MCF 10A (cell line): ENCODE results near the gene SLC6A12. TPM values are rescaled to one million over a fixed set of nuclear protein-coding genes. Genes with fewer than 3 reads are reported as not detected.

ENCODE experiments used
- Bru-seq: library from RNA; stranded (reverse); fragments of 400-500 nt; gene quantifications from one replicate; lab custom pipeline; 2021; lab: Mats Ljungman, UMichigan
- BruChase-seq, 2 experiments: library from RNA; stranded (reverse); fragments of 400-500 nt; gene quantifications; one replicate each; lab custom pipeline; 2021; lab: Mats Ljungman, UMichigan
- BruUV-seq: library from RNA; stranded (reverse); fragments of 400-500 nt; replicated peaks from 2 replicates; lab custom pipeline; 2021; lab: Mats Ljungman, UMichigan
- CTCF ChIA-PET: fragments of 300-600 bp; sonication (Branson Sonifier 250); formaldehyde crosslinking; extraction: SDS; loops from one replicate; lab custom pipeline; 2021; ENCODE audit warnings: antibody characterized with exemption, inconsistent platforms; lab: Yijun Ruan, JAX
- POLR2A ChIA-PET: fragments of 300-600, 350-650 bp; sonication (Branson Sonifier 250); formaldehyde crosslinking; extraction: SDS; loops from one replicate; lab custom pipeline; 2020; ENCODE audit warnings: antibody characterized with exemption, inconsistent platforms; lab: Yijun Ruan, JAX
- DNase-seq: peaks from one replicate; pipeline ENCODE4 v3.0.0-alpha.2; 2018; ENCODE audit not compliant: unreplicated experiment
- H3K27ac Mint-ChIP-seq: one replicate; pipeline ENCODE4 v1.8.0; 2022; ENCODE audit warnings: mild to moderate bottlenecking, low read depth, mixed read lengths; ENCODE audit not compliant: unreplicated experiment
- H3K27me3 Mint-ChIP-seq: one replicate; pipeline ENCODE4 v1.8.0; 2022; ENCODE audit warnings: mixed read lengths; ENCODE audit not compliant: insufficient read depth, unreplicated experiment
- H3K36me3 Mint-ChIP-seq: one replicate; pipeline ENCODE4 v1.8.0; 2022; ENCODE audit warnings: mild to moderate bottlenecking, moderate library complexity, mixed read lengths; ENCODE audit not compliant: insufficient read depth, unreplicated experiment
- H3K4me1 Mint-ChIP-seq: one replicate; pipeline ENCODE4 v1.8.0; 2022; ENCODE audit warnings: mixed read lengths; ENCODE audit not compliant: insufficient read depth, unreplicated experiment
- H3K4me3 Mint-ChIP-seq: one replicate; pipeline ENCODE4 v1.8.0; 2022; ENCODE audit warnings: mild to moderate bottlenecking, moderate library complexity, mixed read lengths; ENCODE audit not compliant: unreplicated experiment
- H3K9me3 Mint-ChIP-seq: one replicate; pipeline ENCODE4 v1.8.0; 2022; ENCODE audit warnings: mixed read lengths; ENCODE audit not compliant: unreplicated experiment
- CTCF ChIP-seq: fragments of 200-600 bp; IDR thresholded peaks from one replicate; pipeline ENCODE4 v1.8.0; 2022; ENCODE audit warnings: antibody characterized with exemption, mild to moderate bottlenecking; ENCODE audit not compliant: unreplicated experiment
- intact Hi-C: fragments of 100-400 bp; cut with micrococcal nuclease; formaldehyde crosslinking; loops from 2 replicates; pipeline ENCODE4 v1.14.1; 2022
- long read RNA-seq: library from polyadenylated mRNA; stranded (forward); transcript quantifications from one replicate; pipeline ENCODE4 v2.0.0, GENCODE V29; 2022
- total RNA-seq: library from RNA; stranded (reverse); gene quantifications from 2 replicates; pipeline ENCODE4 v1.2.3, GENCODE V29; 2022

SLC6A12 gene
- total RNA-seq (not detected in 2 replicates), Bru-seq, nascent RNA (percentile 14 among the genes with signal in this experiment), BruChase-seq, experiment 1, labeled RNA remaining after a 6-hour chase (percentile 50 among the genes with signal in this experiment), BruChase-seq, experiment 2, labeled RNA remaining after a 2-hour chase (percentile 21 among the genes with signal in this experiment)
- long read RNA-seq, result 0 reads

- H3K36me3 Mint-ChIP-seq, result no peaks in the 10 kb centered on the region
- peak; percentile 13 for DNase-seq
- BruUV-seq, result no TSS peak
- intact Hi-C loops, result no loop called here
- peaks cover 57% of the 10 kb centered on the region for H3K27me3 Mint-ChIP-seq
- no peak for TF ChIP-seq CTCF
- H3K9me3 Mint-ChIP-seq, result peaks cover 7% of the 10 kb centered on the region
- POLR2A ChIA-PET, result no interaction called here
- H3K4me1 Mint-ChIP-seq, result peaks cover 6% of the 10 kb centered on the region
- peak within 1 kb of the TSS; percentile 11 for H3K27ac Mint-ChIP-seq
- no peak within 1 kb of the TSS for H3K4me3 Mint-ChIP-seq
- CTCF ChIA-PET, result interaction anchor here (0.6 kb wide), 1 partner anchor 57 kb away, joined by 3 read pairs; no protein-coding TSS in a partner anchor
Observed at GRCh38 chr12:214003-214741, at the start of gene SLC6A12. SLC6A12 (minus strand) TSS chr12:214157; CDS start chr12:209986, 4,171 bp downstream.

DNA sequence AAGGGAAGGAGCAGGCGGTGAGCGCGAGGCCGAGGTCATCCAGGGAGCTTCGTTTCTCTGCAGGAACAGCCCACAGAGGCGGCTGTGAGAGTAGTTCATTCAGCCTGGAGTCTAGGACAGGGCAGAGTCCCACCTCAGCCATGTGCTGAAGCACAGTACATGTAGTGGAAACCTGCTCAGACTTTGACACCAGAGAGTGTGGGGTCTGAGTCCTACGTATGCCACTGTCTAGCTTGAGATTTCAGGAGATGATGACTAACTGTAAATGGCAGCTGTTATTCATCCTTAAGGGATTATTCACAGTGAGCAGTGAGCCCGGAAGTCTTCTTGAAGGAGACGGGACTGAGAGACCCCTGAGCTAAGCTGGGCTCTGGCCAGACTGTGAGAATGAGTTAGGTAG, 49.6 kb upstream of the SLC6A12 start:
- peaks cover 5% of the 10 kb centered on the region for H3K4me1 Mint-ChIP-seq
- intact Hi-C loops, result no loop called here
- H3K27me3 Mint-ChIP-seq, result peaks cover 48% of the 10 kb centered on the region
- H3K9me3 Mint-ChIP-seq, result no peaks in the 10 kb centered on the region
- ChIA-PET POLR2A (interaction anchor here (1.5 to 1.7 kb wide), 2 partner anchors 9 to 20 kb away, joined by 3 to 5 read pairs; no protein-coding TSS in a partner anchor), CTCF (no interaction called here)
- no peak for DNase-seq
- no peak overlapping the region for H3K4me3 Mint-ChIP-seq
- no TSS peak for BruUV-seq
- no peak overlapping the region for H3K27ac Mint-ChIP-seq
- H3K36me3 Mint-ChIP-seq, result no peaks in the 10 kb centered on the region
- no peak for TF ChIP-seq CTCF

DNA sequence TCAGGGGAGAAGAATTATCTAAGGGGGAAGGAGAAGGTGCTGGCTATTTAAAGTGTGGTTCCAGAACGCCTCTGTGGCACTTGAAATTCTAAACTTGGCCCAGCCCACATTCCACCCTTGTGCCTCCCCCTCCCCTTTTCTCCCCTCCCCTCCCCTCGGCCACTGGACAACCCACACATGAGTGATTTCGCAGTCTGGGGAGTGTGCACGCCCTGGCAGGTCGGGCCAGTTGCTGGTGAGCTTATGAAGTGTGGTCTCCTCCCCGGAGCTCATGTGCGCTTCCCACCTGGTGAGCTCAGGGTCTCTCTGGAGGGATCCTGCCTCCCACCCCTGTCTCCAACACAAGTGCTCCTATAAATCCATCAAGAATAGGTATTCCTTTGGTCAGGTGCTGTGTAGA, 48.9 kb upstream of the SLC6A12 start, which contains the start of gene SLC6A13:
Gene SLC6A13 (minus strand): TSS at position 20 of the 400 bp plus-strand sequence. CDS start 2,784 bp downstream, outside the sequence.
- H3K4me1 Mint-ChIP-seq, result peaks cover 5% of the 10 kb centered on the region
- intact Hi-C loops, result no loop called here
- H3K9me3 Mint-ChIP-seq, result no peaks in the 10 kb centered on the region
- CTCF ChIA-PET, result no interaction called here
- no peak within 1 kb of the TSS for H3K27ac Mint-ChIP-seq
- no TSS peak for BruUV-seq
- H3K36me3 Mint-ChIP-seq, result no peaks in the 10 kb centered on the region
- H3K4me3 Mint-ChIP-seq, result no peak within 1 kb of the TSS
- TF ChIP-seq CTCF, result no peak
- POLR2A ChIA-PET, result interaction anchor here (1.0 to 1.7 kb wide), 3 partner anchors 10 to 126 kb away, joined by 3 to 5 read pairs (median 3); partner anchors contain the start of gene KDM5A
- DNase-seq, result no peak
- H3K27me3 Mint-ChIP-seq, result peaks cover 48% of the 10 kb centered on the region

GRCh38 chr12:262113-262512, 48.2 kb upstream of the SLC6A12 start:
- CTCF ChIA-PET, result interaction anchor here (0.6 kb wide), 1 partner anchor 315 kb away, joined by 3 read pairs; no protein-coding TSS in a partner anchor
- peaks cover 5% of the 10 kb centered on the region for H3K4me1 Mint-ChIP-seq
- no peak overlapping the region for H3K4me3 Mint-ChIP-seq
- POLR2A ChIA-PET, result interaction anchor here (0.7 kb wide), 1 partner anchor 80 kb away, joined by 5 read pairs; no protein-coding TSS in a partner anchor
- peaks cover 48% of the 10 kb centered on the region for H3K27me3 Mint-ChIP-seq
- BruUV-seq, result no TSS peak
- H3K36me3 Mint-ChIP-seq, result peaks cover under 1% of the 10 kb centered on the region
- intact Hi-C loops, result no loop called here
- H3K9me3 Mint-ChIP-seq, result no peaks in the 10 kb centered on the region
- no peak for TF ChIP-seq CTCF
- H3K27ac Mint-ChIP-seq, result no peak overlapping the region
- no peak for DNase-seq
